GM19023 (cell line): ENCODE data around the gene ERICH2.

Source experiments
- ATAC-seq: cut with Tn5 transposase; IDR thresholded peaks from one replicate; pipeline ENCODE4 v1.9.1; 2021; ENCODE audit warnings: mild to moderate bottlenecking, moderate library complexity; ENCODE audit not compliant: unreplicated experiment

Gene ERICH2

DNA sequence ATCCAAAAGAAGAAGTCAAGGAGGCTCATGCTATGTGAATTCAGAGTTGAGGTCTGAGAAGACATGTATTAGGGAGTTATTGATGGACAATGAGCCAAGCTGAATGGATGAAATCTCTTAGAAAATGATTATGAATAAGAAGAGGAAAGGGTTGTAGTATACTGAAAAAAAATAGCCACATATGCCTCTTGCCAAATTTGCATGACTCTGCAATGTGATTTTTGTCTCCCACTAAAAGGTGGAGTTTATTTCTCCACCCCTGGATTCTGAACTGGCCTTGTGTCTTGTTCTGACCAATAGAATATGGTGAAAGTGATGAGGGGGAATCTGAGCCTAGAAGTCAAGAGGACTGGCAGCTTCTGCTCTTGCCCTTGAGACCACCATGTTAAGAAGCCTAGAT lies 8.6 kb upstream of the ERICH2 start:
- ATAC-seq, result no peak

DNA sequence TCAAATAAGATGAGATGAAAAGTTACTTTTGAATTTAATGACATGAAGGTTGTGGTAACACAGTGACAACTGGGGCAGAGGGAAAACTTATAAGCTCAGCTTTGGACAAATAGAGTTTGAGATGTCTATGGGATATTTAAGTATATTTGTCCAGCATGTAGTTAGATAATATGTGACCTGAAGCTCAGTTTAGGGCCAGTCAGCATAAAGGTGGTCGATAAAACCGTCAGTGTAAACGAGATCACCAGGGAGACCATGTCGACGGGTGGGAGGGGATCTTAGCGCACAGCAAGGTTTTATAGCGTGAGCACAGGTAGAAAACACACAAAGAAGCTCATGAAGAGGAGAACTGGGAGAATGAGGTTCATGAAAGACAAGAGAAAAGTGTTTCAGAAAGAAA lies 7.4 kb upstream of the ERICH2 start:
- no peak for ATAC-seq

DNA sequence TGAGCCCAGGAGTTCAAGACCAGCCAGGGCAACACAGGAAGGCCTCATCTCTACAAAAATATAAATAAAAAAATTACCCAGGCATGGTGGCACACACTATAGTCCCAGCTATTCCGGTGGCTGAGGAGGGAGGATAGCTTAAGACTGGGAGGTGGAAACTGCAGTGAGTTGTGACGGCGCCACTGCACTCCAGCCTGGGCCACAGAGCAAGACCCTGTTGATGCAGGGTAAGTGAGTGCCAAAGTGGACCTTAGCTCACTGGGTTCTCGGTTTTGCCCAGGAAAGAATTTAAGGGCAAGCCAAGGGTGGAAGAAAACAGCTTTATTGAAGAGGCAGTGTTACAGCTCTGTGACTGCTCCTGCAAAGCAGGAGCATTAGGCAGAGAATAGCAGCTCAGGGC lies 6.9 kb upstream of the ERICH2 start:
- ATAC-seq, result no peak

DNA sequence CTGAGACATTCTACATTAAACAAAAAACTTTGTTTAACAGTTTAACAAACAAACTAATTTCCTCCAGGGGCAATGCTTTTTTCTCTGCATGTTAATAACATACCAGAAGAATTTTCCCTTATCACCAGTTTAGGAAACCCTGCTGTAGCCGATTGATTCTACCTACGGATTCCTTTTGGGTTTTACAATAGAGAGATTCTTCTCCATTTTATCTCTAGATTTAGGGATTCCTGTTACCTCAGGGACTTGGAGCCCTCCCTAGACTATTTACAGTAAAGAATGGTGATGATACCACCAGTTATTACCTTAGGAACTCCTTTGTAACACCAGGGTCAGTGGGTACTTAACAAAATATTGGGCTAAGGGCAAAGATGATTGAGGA lies 5.3 kb upstream of the ERICH2 start:
- ATAC-seq, result no peak

DNA sequence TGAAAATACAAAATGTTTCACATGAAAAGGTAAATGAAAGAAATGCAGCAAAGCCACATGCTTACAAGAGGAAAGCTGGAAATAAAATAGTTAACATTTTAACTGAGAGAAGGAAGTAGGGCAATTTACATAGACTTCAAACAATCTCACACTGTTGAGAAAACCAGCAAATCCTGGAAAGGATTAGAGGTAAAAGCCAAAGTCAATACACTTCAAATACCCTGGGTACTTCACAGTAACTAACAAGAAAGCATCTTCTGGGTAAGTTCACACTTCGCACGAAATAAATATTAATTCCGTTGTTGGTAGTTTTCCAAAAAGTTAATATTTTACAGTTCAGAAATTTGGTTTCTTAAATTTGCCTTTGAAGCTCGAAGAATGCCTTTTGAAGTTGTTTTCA lies 3.5 kb upstream of the ERICH2 start:
- ATAC-seq, result no peak

DNA sequence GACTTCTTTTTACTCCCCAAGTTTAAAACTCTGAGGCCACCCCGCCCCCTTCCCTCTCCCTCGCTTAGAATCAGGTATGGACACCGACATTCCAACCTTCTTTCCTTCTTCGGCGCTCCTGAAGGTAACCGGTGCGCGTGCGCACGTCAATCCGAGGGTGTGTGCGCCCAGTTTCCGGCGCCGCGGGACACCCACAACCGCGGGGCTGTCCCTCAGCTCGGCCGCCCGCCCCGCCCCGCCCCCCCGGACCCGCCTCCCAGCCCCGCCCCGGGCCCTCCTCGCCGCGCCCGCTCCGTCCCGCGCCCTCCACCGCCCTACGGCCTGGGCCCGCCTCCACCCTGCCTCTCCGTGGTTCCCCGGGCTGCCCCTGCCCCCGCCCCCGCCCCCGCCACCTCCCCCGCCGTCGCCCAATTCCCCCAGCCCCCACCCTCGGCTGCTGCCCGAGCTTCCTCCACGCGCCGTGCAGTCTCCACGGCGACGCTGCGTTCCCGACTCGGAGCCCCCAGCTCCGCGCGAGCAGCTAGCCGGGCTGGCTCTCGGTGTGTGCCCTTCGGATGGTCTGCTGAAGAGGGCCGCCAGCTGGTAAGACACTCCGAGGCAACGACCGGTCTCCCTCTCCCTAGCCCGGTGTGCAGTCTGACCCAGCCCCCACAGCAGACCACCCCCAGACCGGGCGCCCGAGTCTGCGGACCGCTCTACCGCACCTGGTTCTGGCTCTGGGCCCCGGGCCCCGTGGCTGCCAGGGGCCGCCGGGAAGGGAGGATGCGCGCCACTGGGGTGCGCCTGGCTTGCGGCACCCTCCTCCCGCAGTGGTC lies 635 bp downstream of the ERICH2 start:
- ATAC-seq, result peak; percentile 88

DNA sequence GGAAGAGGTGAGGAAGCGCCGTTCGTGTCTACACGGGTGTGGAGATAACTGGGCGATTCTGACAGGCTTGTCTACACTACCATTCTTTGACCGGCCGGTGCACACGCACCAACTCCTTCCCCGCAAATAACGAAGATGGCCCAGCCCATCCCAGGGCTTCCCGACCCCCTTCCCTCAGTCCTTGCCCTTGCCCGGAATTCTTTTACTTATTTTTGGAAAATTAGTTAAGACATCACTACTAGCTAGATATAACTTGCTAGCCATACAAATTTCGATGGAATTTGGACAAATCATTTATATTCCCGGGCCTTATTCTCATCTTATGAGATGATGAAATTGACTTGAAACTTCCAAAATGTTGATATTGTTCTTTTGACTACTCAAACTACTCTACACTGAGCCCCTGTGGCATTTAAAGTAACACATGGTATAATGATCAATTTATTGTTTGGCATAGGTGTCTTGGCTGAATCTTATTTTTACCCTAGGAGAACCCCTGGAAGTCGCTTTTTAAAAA lies 1.3 kb downstream of the ERICH2 start:
- no peak for ATAC-seq

DNA sequence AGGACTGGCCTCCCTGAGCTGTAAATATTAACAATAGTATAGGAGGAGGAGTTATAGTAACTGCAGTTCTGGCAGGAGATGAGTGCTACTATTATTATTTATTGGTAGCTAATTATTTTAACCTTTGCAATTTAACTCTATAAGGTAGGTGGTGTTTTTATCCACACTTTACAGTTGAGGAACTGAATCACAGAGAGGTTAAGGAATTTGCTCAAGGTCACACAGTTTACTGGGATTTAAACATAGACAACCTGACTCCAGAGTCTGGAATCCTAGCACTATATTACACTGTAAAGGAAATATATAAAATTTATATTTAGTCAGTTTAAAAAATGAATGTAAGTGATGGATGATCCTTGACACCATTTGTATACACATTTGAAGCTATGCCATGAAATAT lies 2.1 kb downstream of the ERICH2 start:
- no peak for ATAC-seq

DNA sequence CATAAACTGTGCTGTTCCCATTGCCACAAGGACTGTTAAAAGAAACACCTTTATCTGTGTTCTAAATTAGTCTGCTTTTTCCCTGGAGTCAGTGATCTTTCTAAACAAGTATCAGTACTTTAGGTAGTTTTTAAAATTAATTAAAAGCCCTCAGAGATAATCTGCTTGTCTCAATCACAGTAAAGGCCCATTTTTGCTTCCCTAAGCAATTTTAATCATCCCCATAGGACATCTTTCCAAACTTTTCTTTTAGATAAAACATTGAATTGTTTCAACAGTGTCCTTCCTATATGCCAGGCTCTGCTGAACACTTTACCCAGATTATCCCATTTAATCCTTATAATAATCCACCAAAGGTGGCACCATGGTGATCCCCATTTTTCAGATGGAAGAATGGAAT lies 3.9 kb downstream of the ERICH2 start:
- ATAC-seq, result no peak

DNA sequence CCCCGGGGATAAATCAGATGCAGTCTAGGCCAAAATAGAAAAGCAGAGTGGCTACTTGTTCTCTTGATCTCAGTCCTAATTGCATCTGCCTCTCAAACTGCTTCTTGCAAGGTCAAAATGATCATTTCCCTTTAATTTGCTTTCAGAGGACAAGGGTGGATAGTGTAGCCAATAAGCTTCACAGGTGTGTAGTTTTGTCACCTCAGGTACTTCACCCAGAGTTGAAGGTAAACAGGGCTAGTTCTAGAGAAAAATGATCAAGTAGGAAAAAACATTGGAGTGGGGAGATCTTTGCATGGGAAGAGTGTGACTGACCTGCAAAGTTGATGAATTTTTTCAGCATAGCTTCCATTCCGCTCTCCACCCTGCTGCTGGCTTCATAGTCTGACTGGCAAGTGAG lies 8.7 kb downstream of the ERICH2 start:
- no peak for ATAC-seq

DNA sequence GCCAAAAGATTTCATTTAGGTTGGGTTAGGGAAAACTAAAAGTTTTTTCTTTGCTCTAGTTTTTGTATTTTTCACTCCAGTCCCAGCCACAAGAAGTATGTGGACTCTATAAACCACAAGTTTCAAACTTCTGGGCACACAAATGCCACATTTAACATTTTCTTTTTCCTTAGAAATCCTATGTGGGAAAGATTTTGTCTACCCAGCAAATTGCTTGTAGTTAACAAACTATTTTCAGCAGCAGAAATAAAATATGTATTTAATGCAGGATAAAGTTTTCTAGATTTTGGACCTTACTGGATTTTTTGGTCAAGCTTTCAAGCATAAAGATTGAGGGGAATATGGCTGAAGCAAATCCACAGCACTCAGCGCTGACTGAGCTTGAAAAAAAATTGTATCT lies 9.1 kb downstream of the ERICH2 start:
- ATAC-seq, result no peak

DNA sequence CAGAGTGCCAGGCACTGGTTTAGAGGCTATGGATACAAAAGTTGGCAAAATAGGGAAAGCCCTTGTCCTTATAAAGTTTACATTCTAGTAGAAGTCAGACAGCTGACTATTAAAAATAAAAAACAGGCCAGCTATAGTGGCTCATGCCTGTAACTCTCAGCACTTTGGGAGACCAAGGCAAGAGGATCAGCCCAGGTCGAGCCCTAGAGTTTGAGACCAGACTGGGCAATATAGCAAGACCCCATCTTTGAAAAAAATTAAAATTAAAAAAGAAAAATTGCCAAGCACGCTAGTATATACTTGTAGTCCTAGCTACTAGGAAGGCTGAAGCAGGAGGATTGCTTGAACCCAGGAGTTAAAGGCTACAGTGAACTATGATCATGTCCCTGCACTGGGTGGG lies 12.5 kb downstream of the ERICH2 start:
- ATAC-seq, result no peak

DNA sequence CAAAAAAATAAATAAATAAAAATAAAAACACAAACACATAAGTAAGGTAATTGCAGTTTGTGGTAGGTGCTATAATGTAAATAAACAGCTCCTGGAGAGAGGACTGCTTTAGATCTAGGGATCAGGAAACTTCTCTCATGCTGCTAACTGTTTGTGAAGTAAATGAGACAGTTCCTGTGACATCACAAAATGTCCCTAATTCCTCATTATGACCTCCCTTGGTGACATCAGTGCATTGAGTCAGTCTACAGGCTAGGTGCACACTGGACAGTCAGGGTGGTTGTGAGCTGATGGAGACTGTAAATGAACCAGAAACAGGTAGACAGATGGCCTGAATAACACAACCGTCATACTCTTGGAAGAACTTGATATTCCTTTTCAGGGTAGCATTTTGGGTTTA lies 13.4 kb downstream of the ERICH2 start:
- ATAC-seq, result no peak

DNA sequence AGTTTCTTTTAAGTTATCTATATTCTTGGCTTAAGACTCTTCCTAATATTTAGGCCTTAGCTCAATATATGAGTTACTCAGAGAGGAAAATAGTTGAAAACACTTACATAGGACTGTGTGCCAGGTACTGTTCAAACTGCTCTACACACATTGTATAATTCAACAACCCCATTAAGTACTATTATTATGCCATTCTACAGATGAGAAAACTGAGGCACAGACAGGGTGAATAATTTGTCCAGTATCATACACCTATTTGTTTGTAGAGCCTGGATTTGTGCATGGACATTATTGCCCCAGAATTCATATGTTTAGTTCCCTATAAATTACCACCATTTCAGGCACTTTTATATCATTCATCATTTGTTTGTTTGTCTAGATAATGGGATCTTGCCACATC lies 28.8 kb downstream of the ERICH2 start:
- no peak for ATAC-seq

DNA sequence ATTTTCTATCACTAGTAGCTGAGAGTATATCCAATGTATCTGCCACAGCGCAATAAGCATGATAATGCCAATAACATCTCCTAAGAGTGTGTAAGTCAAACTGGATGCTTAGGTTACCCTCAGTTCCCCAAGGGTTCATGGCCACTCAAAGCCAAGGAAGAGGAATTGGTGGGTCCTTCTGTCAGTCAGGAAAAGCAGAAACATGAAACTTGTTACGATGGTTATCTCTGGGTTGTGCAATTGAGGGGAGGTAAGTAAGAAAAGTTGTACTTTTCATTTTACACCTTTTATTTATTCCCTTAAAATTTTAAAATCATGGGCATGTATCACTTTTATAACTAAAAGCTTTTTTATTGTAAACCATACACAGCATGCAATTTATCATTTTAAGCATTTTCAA lies 36.4 kb downstream of the ERICH2 start:
- no peak for ATAC-seq

DNA sequence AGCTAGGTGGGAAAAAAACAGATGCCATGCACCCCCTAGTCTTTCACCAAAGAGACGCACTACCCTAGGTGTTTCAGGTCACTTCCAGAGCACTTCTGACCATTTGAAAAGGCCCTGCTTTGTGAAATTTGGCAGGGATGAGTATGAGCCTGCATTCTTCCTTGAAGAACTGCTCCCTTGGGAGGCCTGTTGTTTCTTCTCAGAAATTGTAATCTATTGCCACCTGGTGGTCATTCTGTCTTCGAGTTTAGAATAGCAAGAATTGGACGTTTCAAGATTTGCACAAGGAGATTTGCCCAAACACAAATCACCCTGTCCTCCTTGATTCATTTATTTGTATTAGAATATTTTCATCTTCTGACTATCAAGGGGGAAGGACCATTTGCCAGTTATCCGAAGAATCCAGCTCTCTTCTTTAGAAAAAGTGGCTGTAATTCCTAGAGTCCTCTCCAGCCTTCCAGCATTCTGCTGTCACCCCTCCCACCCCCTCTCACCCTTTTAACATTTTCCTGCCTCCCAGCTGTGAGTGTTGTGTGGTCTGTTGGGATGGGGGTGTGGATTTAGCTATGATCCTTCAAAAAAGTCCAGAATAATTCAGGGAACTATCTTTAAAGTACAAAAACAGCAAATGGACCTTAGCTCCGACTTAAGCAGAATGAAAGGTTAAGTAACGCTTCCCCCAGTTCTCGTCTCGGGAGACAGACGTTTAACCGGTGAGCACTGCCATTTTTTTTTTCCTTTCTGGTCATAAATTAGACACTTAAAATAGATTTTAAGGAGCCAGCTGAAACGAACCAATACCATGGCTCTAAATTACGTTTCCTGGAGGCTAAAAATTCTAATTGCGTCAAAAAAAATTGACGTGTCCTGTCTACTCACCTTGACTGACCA lies 42.8 kb downstream of the ERICH2 start:
- no peak for ATAC-seq

DNA sequence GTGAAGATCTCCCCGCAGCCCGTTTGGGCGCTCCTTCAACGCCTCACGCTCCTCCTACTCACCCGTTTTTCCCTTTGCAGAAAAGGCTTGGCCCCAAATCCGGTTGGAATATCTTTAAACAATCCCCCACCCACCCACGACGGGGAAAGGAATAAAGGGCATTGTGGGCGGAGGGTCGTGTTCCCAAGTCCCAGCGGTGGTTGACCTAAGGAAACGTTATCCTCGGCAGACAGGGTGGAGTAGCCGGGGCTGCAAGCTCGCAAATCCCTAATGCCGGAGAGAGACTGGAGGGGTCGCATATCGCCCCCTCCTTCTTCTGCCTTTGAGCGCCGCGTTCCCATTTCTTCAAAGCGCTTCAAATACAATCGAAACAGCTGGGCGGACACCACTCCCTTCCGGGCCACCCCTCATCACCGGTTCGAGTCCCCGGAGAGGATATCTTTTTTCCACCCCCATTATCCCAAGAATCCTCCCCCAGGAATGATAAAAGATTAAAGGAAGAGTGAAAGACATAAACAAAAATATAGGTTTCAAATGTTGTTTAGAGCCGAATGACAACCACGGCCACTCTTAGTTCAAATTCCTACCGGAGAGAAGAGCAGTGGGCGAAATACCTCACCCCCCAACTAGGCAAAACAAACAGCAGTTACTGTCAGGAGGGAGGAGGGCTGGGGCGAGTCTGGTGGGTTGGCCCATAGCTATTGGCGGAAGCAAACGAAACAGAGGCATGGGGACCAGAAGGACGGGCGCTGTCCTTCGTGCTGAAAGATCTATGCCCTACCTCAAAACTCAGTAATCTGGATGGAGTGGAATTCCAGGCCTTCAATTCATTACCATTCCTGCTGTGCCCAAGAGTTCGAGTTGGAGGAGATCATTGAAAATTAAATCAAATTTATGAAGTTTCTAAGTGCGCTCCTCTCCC lies 43.7 kb downstream of the ERICH2 start:
- no peak for ATAC-seq

DNA sequence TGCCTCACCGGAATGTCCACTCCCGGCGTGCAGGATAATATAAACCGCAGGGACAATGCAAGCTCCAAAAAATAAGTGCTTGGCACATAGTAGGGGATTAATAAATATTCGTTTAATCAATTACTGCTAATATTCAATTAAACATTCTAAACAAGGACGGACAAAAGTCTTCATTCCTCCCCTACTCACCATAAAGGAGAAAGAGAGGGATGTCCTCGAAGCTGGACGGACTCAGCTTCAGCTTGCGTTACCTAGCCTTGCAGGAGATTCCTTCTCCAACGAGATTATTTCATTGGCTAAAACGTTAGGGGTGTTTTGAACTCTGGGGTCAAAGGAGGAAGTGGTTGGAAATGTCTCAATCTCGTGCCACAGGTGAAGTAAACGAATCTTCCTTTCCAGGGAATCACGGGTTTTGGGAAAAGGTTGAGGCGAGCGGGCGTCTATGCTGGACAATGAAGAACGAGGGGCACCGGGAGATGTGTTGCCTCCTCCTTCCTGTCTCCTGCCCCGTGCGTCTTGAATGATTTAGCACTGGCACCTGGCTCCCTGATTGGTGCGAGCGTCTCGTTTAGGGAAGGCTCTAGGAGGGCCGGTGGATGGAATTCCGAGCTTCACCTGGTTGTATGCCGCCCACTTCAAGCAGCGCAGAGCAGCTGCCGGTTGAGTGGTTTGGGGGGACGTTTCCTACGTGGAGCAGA lies 44.5 kb downstream of the ERICH2 start:
- no peak for ATAC-seq

DNA sequence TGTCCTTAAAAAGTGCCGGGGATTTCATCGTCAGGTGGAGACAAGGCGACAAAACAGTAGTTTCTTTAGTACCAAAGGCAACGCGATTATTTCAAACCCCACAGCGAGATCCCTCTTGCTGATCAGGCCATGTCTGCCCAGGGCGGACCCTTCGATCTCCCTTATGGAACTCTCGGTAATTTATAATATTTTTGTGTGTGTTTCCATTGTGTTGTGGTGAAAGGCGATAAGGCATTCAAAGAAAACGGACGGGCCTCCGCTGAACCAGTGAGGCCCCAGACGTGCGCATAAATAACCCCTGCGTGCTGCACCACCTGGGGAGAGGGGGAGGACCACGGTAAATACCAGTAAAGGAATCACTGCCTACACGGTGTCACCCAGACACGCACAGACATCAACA lies 45.1 kb downstream of the ERICH2 start:
- ATAC-seq, result no peak

DNA sequence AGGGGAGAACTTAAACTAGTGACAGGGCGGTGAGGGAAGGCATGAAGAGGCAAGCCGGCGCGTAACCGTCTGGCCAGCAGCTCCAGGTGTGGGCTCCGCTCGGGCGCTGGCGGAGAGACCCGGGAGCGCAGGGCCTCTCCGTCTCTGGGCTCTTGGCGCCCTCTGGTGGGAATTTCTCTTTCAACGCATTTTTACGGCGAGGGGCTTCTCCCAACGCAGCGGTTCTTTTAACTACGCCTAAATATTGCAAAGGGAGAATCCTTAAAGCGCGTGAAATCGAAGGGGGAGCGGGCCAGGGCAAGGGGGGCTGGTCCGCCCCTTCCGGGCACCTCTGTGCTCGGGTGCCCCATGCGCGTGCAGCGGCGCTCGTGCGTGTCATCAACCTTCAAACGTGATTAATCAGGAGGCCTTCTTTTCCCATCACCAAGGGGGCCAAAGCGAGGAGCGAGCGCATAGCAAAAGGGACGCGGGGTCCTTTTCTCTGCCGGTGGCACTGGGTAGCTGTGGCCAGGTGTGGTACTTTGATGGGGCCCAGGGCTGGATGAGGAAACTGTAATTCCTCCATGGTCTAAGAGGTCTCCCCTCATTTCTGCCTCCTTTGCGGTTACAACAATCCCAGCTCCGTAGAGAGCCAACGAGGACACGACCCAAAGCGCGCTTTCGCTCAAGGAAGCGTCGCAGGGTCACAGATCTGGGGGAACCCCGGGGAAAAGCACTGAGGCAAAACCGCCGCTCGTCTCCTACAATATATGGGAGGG lies 45.7 kb downstream of the ERICH2 start:
- ATAC-seq, result peak; percentile 51
